Type B pancreatic cell (in vitro differentiated cells): Measurements from ENCODE around the gene MEMO1. TPM values are rescaled to one million over a fixed set of nuclear protein-coding genes. Genes with fewer than 3 reads are reported as not detected.
"Not testable (repeated sequence)": the region's sequence is repeated elsewhere in the genome, so short reads cannot be mapped to it uniquely, and the experiment has no call there.

Experiments used
- DNase-seq: peaks from one replicate; pipeline ENCODE4 v3.0.0; 2021; ENCODE audit warnings: mixed read lengths; ENCODE audit not compliant: unreplicated experiment; ENCODE audit errors: extremely low spot score
- H3K27ac Mint-ChIP-seq: 2 replicates; pipeline ENCODE4 v1.8.0; 2021; ENCODE audit warnings: mild to moderate bottlenecking, mixed read lengths
- H3K27me3 Mint-ChIP-seq: 2 replicates; pipeline ENCODE4 v1.8.0; 2021; ENCODE audit warnings: mixed read lengths
- H3K36me3 Mint-ChIP-seq: 2 replicates; pipeline ENCODE4 v1.8.0; 2021; ENCODE audit warnings: mixed read lengths
- H3K4me1 Mint-ChIP-seq: one replicate; pipeline ENCODE4 v1.8.0; 2021; ENCODE audit warnings: mixed read lengths; ENCODE audit not compliant: unreplicated experiment
- H3K4me3 Mint-ChIP-seq: 2 replicates; pipeline ENCODE4 v1.8.0; 2021; ENCODE audit warnings: mild to moderate bottlenecking, mixed read lengths
- H3K9me3 Mint-ChIP-seq: 2 replicates; pipeline ENCODE4 v1.8.0; 2021; ENCODE audit warnings: mixed read lengths
- CTCF ChIP-seq: fragments of 200-600 bp; sonication (generic); conservative IDR thresholded peaks from 2 replicates; pipeline ENCODE4 v1.5.0; 2021; ENCODE audit warnings: antibody characterized with exemption, mild to moderate bottlenecking
- total RNA-seq: library from RNA; stranded (reverse); gene quantifications from 2 replicates; pipeline ENCODE4 v1.2.1, GENCODE V29; 2021; ENCODE audit warnings: low replicate concordance

Gene MEMO1
- total RNA-seq, 1 donor from 2014 or later = 48.5 TPM

- H3K27me3 Mint-ChIP-seq = no peaks in the 10 kb centered on the region
- no peak overlapping the region for H3K27ac Mint-ChIP-seq
- DNase-seq = no peak
- H3K4me1 Mint-ChIP-seq = peaks cover 4% of the 10 kb centered on the region
- no peaks in the 10 kb centered on the region for H3K9me3 Mint-ChIP-seq
- H3K36me3 Mint-ChIP-seq = peaks cover 9% of the 10 kb centered on the region
- H3K4me3 Mint-ChIP-seq = no peak overlapping the region
- no peak for TF ChIP-seq CTCF
Measured at GRCh38 chr2:31919499-31919898, 91.3 kb downstream of the MEMO1 start.

DNA sequence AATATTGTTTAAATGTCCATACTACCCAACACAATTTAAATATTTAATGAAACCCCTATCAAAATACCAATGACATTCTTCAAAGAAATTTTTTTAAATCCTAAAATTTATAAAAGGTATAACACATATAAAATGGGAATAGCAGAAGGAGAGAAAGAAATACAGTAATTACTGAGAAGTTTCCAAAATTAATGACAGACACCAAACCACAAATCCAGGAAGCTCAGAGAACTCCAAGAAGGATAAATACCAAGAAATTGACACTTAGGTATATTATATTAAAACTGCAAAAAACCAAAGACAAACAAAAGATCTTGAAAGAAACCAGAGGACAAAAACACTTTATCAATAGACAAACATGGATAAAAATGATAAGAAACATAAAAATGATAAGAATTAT lies 101.1 kb downstream of the MEMO1 start:
- DNase-seq = no peak
- H3K36me3 Mint-ChIP-seq = peaks cover 28% of the 10 kb centered on the region
- H3K4me3 Mint-ChIP-seq = no peak overlapping the region
- H3K4me1 Mint-ChIP-seq = no peaks in the 10 kb centered on the region
- no peak for TF ChIP-seq CTCF
- H3K9me3 Mint-ChIP-seq = no peaks in the 10 kb centered on the region
- no peak overlapping the region for H3K27ac Mint-ChIP-seq
- H3K27me3 Mint-ChIP-seq = no peaks in the 10 kb centered on the region

DNA sequence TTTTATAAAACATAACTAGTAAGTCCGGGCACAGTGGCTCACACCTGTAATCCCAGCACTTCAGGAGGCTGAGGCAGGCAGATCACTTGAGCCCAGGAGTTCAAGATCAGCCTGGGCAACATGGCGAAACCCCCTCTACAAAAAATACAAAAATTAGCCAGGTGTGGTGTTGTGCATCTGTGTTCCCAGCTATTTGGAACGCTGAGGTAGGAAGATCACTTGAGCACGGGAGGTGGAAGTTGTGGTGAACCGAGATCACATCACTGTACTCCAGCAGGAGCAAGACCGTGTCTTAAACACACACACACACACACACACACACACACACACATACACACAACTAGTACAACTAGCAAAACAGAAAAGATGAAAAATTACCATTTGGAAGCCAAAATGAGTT lies 103.3 kb downstream of the MEMO1 start:
- H3K4me1 Mint-ChIP-seq, H3K9me3 Mint-ChIP-seq: not testable (repeated sequence)

DNA sequence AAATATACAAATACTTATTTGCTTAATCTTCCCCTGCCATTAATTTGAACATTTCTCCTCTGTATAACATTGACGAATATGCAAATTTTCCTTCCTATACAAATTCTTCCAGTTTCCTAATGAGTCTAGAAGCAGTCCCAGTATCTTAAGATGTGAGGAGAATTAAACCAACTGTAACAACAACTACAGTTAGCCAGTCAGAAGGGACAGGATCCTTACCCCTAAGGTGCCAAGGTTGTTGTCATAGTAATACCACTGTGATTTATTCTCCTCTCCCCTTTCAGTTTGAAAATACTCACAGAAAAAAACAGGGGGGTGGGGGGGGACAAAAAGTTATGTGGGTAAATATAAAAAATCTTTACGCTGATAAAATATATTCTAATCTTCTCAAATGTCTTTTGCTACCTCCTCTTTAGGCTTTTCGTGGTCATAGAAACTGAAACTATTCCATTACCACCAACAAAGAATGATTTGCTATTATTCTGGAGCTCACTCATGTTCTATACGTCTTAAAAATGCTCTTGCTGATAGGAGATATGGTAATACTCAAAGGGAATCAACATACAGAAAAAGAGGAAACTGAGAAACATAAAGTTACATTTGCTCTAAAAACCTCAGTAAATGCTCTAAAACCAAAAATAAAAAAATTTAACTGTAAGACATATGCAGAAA lies 107.6 kb downstream of the MEMO1 start:
- Mint-ChIP-seq H3K27ac (no peak overlapping the region), H3K27me3 (no peaks in the 10 kb centered on the region), H3K9me3 (peaks cover 8% of the 10 kb centered on the region), H3K4me1 (no peaks in the 10 kb centered on the region), H3K36me3 (peaks cover 36% of the 10 kb centered on the region), H3K4me3 (no peak overlapping the region)
- no peak for DNase-seq
- no peak for TF ChIP-seq CTCF

More for the DNA sequence above, 103.3 kb downstream of the MEMO1 start:
- not testable (repeated sequence) for H3K4me3 Mint-ChIP-seq, DNase-seq, H3K27ac Mint-ChIP-seq, H3K27me3 Mint-ChIP-seq
- peaks cover 33% of the 10 kb centered on the region for H3K36me3 Mint-ChIP-seq

GRCh38 chr2:31901900-31902299 lies 108.9 kb downstream of the MEMO1 start:
- DNase-seq = no peak
- H3K36me3 Mint-ChIP-seq = peaks cover 47% of the 10 kb centered on the region
- H3K27me3 Mint-ChIP-seq = no peaks in the 10 kb centered on the region
- H3K4me1 Mint-ChIP-seq = no peaks in the 10 kb centered on the region
- H3K9me3 Mint-ChIP-seq = peaks cover 14% of the 10 kb centered on the region
- no peak for TF ChIP-seq CTCF
- no peak overlapping the region for H3K27ac Mint-ChIP-seq
- no peak overlapping the region for H3K4me3 Mint-ChIP-seq

- H3K27me3 Mint-ChIP-seq, H3K4me1 Mint-ChIP-seq, H3K4me3 Mint-ChIP-seq, H3K27ac Mint-ChIP-seq, DNase-seq: not testable (repeated sequence)
- peaks cover 51% of the 10 kb centered on the region for H3K36me3 Mint-ChIP-seq
- H3K9me3 Mint-ChIP-seq = peaks cover 14% of the 10 kb centered on the region
Measured at GRCh38 chr2:31900156-31900555, 110.7 kb downstream of the MEMO1 start.

GRCh38 chr2:31898346-31898745 lies 112.5 kb downstream of the MEMO1 start:
- peaks cover 53% of the 10 kb centered on the region for H3K36me3 Mint-ChIP-seq
- H3K4me1 Mint-ChIP-seq = not testable (repeated sequence)
- H3K9me3 Mint-ChIP-seq = peaks cover 14% of the 10 kb centered on the region

DNA sequence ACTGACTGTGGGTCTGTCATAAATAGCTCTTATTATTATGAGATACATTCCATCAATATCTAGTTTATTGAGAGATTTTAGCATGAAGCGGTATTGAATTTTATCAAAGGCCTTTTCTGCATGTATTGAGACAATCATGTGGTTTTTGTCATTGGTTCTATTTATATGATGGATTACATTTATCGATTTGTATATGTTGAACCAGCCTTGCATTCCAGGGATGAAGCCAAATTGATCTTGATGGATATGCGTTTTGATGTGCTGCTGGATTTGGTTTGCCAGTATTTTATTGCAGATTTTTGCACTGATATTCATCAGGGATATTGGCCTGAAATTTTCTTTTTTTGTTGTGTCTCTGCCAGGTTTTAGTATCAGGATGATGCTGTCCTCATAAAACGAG lies 113.5 kb downstream of the MEMO1 start:
- not testable (repeated sequence) for DNase-seq, H3K27me3 Mint-ChIP-seq, H3K4me3 Mint-ChIP-seq, H3K27ac Mint-ChIP-seq, H3K4me1 Mint-ChIP-seq
- Mint-ChIP-seq H3K9me3 (peaks cover 14% of the 10 kb centered on the region), H3K36me3 (peaks cover 46% of the 10 kb centered on the region)

More at GRCh38 chr2:31898346-31898745, 112.5 kb downstream of the MEMO1 start:
- not testable (repeated sequence) for DNase-seq, H3K4me3 Mint-ChIP-seq, H3K27ac Mint-ChIP-seq, H3K27me3 Mint-ChIP-seq
